Endodermal cell (in vitro differentiated cells): Measurements from ENCODE around the gene RGS17. TPM values are rescaled to one million over a fixed set of nuclear protein-coding genes. Genes with fewer than 3 reads are reported as not detected.

Source experiments
- DNase-seq: peaks from one replicate; pipeline ENCODE4 v3.0.0-alpha.2; 2017
- H3K27ac ChIP-seq: 2 replicates; pipeline ENCODE4 v1.5.1; 2013; ENCODE audit warnings: mild to moderate bottlenecking, low read depth, low read length, moderate library complexity
- H3K27me3 ChIP-seq: 2 replicates; pipeline ENCODE4 v1.6.1; 2013; ENCODE audit warnings: mild to moderate bottlenecking, low read length, moderate library complexity; ENCODE audit not compliant: insufficient read depth, control insufficient read depth, poor library complexity, severe bottlenecking
- H3K36me3 ChIP-seq: 2 replicates; pipeline ENCODE4 v1.7.0; 2013; ENCODE audit warnings: mild to moderate bottlenecking, low read length, moderate library complexity; ENCODE audit not compliant: control insufficient read depth, insufficient read depth
- H3K4me1 ChIP-seq: one replicate; pipeline ENCODE4 v1.7.0; 2013; ENCODE audit warnings: low read length; ENCODE audit not compliant: control insufficient read depth, insufficient read depth
- H3K4me3 ChIP-seq: 2 replicates; pipeline ENCODE4 v1.5.1; 2013; ENCODE audit warnings: mild to moderate bottlenecking, low read length, moderate library complexity
- H3K9ac ChIP-seq: 2 replicates; pipeline ENCODE4 v1.6.1; 2013; ENCODE audit warnings: mild to moderate bottlenecking, low read length, moderate library complexity; ENCODE audit not compliant: poor library complexity, severe bottlenecking; ENCODE audit errors: extremely low read depth
- H3K9me3 ChIP-seq: 2 replicates; pipeline ENCODE4 v1.6.1; 2013; ENCODE audit warnings: mild to moderate bottlenecking, low read length, moderate library complexity; ENCODE audit not compliant: control insufficient read depth
- H3K27ac Mint-ChIP-seq: 2 replicates; pipeline ENCODE4 v1.8.0; 2020; ENCODE audit warnings: mixed read lengths
- H3K27me3 Mint-ChIP-seq: 2 replicates; pipeline ENCODE4 v1.8.0; 2021; ENCODE audit warnings: mild to moderate bottlenecking, mixed read lengths; ENCODE audit not compliant: insufficient read depth
- H3K36me3 Mint-ChIP-seq: 2 replicates; pipeline ENCODE4 v1.8.0; 2020; ENCODE audit warnings: low read depth, mixed read lengths
- H3K4me1 Mint-ChIP-seq: 2 replicates; pipeline ENCODE4 v1.8.0; 2020; ENCODE audit warnings: mixed read lengths
- H3K4me3 Mint-ChIP-seq: 2 replicates; pipeline ENCODE4 v1.8.0; 2020; ENCODE audit warnings: mild to moderate bottlenecking, moderate library complexity, mixed read lengths
- H3K9me3 Mint-ChIP-seq: 2 replicates; pipeline ENCODE4 v1.8.0; 2020; ENCODE audit warnings: mild to moderate bottlenecking, mixed read lengths
- CTCF ChIP-seq: fragments of 200-600 bp; sonication (generic); conservative IDR thresholded peaks from 2 replicates; pipeline ENCODE4 v1.5.0; 2021; ENCODE audit warnings: antibody characterized with exemption, mild to moderate bottlenecking
- WGBS, 2 experiments: methylation state at CpG; one replicate each; pipeline versions ENCODE4 v1.1.5 to v1.1.7; 2013; ENCODE audit warnings: missing lambda C conversion rate in 2 of 2, mixed read lengths in 1 of 2; ENCODE audit not compliant: insufficient coverage in 1 of 2, insufficient read length in 1 of 2; 5-methylcytosine and 5-hydroxymethylcytosine counted together
- total RNA-seq, 2 donors: library from RNA; stranded (reverse); fragmentation: NEBNext Ultra II Directional in 1 of 2; extraction: Animal tissue kit (Norgen Biotek cat#: 25700) in 1 of 2; gene quantifications; 2 replicates in 1 of 2; 3 replicates in 1 of 2; pipeline ENCODE4 v1.2.1, GENCODE V29; 2021

RGS17 gene
- total RNA-seq, 2 donors from 2014 or later: 1.7 to 3.2 TPM

GRCh38 chr6:153028286-153028685, 102.8 kb downstream of the RGS17 start:
- Mint-ChIP-seq H3K27me3 (no peaks in the 10 kb centered on the region), H3K36me3 (no peaks in the 10 kb centered on the region), H3K27ac (no peak overlapping the region), H3K9me3 (no peaks in the 10 kb centered on the region), H3K4me1 (peaks cover 14% of the 10 kb centered on the region), H3K4me3 (no peak overlapping the region)
- Histone ChIP-seq H3K9ac (no peak overlapping the region), H3K4me1 (no peaks in the 10 kb centered on the region), H3K27ac (no peak overlapping the region), H3K36me3 (no peaks in the 10 kb centered on the region), H3K9me3 (no peaks in the 10 kb centered on the region), H3K4me3 (no peak overlapping the region), H3K27me3 (no peaks in the 10 kb centered on the region)
- DNase-seq: no peak
- 93 to 95% methylated on average over 2 of the region's 2 CpGs for WGBS, 2 experiments
- TF ChIP-seq CTCF: no peak

- Histone ChIP-seq H3K4me3 (no peak overlapping the region), H3K36me3 (no peaks in the 10 kb centered on the region), H3K9ac (no peak overlapping the region), H3K27me3 (no peaks in the 10 kb centered on the region), H3K27ac (no peak overlapping the region), H3K4me1 (no peaks in the 10 kb centered on the region), H3K9me3 (no peaks in the 10 kb centered on the region)
- H3K27me3 Mint-ChIP-seq: no peaks in the 10 kb centered on the region
- no peak for TF ChIP-seq CTCF
- WGBS, 2 experiments: 83 to 100% methylated on average over 3 to 4 of the region's 4 CpGs
- no peak overlapping the region for H3K27ac Mint-ChIP-seq
- peaks cover 14% of the 10 kb centered on the region for H3K4me1 Mint-ChIP-seq
- no peaks in the 10 kb centered on the region for H3K36me3 Mint-ChIP-seq
- H3K4me3 Mint-ChIP-seq: no peak overlapping the region
- no peak for DNase-seq
- H3K9me3 Mint-ChIP-seq: no peaks in the 10 kb centered on the region
These were observed 103.6 kb downstream of the RGS17 start for GRCh38 chr6:153027480-153027879.

GRCh38 chr6:153024709-153025017, 106.4 kb downstream of the RGS17 start:
- H3K27ac Mint-ChIP-seq: no peak overlapping the region
- 30 to 59% methylated on average over 1 of the region's 1 CpG for WGBS, 2 experiments

More at GRCh38 chr6:153024709-153025017, 106.4 kb downstream of the RGS17 start:
- H3K9me3 ChIP-seq: peaks cover 1% of the 10 kb centered on the region
- H3K4me1 Mint-ChIP-seq: no peaks in the 10 kb centered on the region
- no peaks in the 10 kb centered on the region for H3K27me3 Mint-ChIP-seq
- H3K9me3 Mint-ChIP-seq: no peaks in the 10 kb centered on the region
- H3K9ac ChIP-seq: no peak overlapping the region
- no peak overlapping the region for H3K27ac ChIP-seq
- no peaks in the 10 kb centered on the region for H3K36me3 ChIP-seq
- H3K27me3 ChIP-seq: no peaks in the 10 kb centered on the region
- TF ChIP-seq CTCF: peak; percentile 36
- H3K4me3 Mint-ChIP-seq: no peak overlapping the region
- no peaks in the 10 kb centered on the region for H3K36me3 Mint-ChIP-seq
- DNase-seq: no peak
- no peak overlapping the region for H3K4me3 ChIP-seq
- H3K4me1 ChIP-seq: no peaks in the 10 kb centered on the region
